HK-2 (cell line): ENCODE results near the gene CHMP1A.
A peak's percentile ranks its signal among the peaks of the same experiment; 100 is the strongest.
"Not testable (repeated sequence)": the region's sequence is repeated elsewhere in the genome, so short reads cannot be mapped to it uniquely, and the experiment has no call there.

Source experiments
- DNase-seq: peaks from one replicate; pipeline ENCODE4 v3.0.0-alpha.2; 2018; ENCODE audit not compliant: unreplicated experiment

Gene CHMP1A

GRCh38 chr16:89657442-89658220 lies at the start of gene CHMP1A, which contains the start of gene SPATA33:
Gene CHMP1A (minus strand): TSS chr16:89657708. CDS start chr16:89657588, 120 bp downstream.
Gene SPATA33 (plus strand): TSS chr16:89657836. CDS start chr16:89657912, 76 bp downstream.
- peak; percentile 92 for DNase-seq

GRCh38 chr16:89706518-89707260 lies 49.2 kb upstream of the CHMP1A start:
- DNase-seq, result no peak

- no peak for DNase-seq
Measured at GRCh38 chr16:89705006-89705405, 47.5 kb upstream of the CHMP1A start.

GRCh38 chr16:89704281-89704680 lies 46.8 kb upstream of the CHMP1A start:
- no peak for DNase-seq

GRCh38 chr16:89701425-89702406 lies 44.2 kb upstream of the CHMP1A start, which contains the start of gene SPATA2L:
Gene SPATA2L (minus strand): TSS chr16:89701705. CDS start chr16:89701232, 473 bp downstream.
- DNase-seq, result peak; percentile 97

GRCh38 chr16:89700649-89701424 lies 43.3 kb upstream of the CHMP1A start:
- peak; percentile 61 for DNase-seq

- DNase-seq, result peak; percentile 98
Measured at GRCh38 chr16:89700100-89700648, 42.7 kb upstream of the CHMP1A start.

- not testable (repeated sequence) for DNase-seq
Measured at GRCh38 chr16:89699629-89700099, 42.2 kb upstream of the CHMP1A start.

GRCh38 chr16:89698717-89699116 lies 41.2 kb upstream of the CHMP1A start:
- DNase-seq, result not testable (repeated sequence)

GRCh38 chr16:89697616-89698331 lies 40.3 kb upstream of the CHMP1A start:
- no peak for DNase-seq

GRCh38 chr16:89697161-89697615 lies 39.7 kb upstream of the CHMP1A start:
- no peak for DNase-seq

- DNase-seq, result no peak
Measured at GRCh38 chr16:89696670-89697128, 39.2 kb upstream of the CHMP1A start.

- DNase-seq, result no peak
Measured at GRCh38 chr16:89695875-89696669, 38.6 kb upstream of the CHMP1A start.

GRCh38 chr16:89695086-89695874 lies 37.8 kb upstream of the CHMP1A start:
- DNase-seq, result no peak

GRCh38 chr16:89694784-89695085 lies 37.2 kb upstream of the CHMP1A start:
- not testable (repeated sequence) for DNase-seq

- DNase-seq, result no peak
Measured at GRCh38 chr16:89693931-89694783, 36.6 kb upstream of the CHMP1A start.

GRCh38 chr16:89693289-89693731 lies 35.8 kb upstream of the CHMP1A start:
- no peak for DNase-seq
